LNCAP (cell line): ENCODE results near the gene TSPAN1.

Experiments used
- CTCF ChIP-seq: fragments of 450-650 bp; IDR thresholded peaks from 2 replicates; pipeline ENCODE4 v1.5.1; 2017; ENCODE audit warnings: mild to moderate bottlenecking

TSPAN1 gene

GRCh38 chr1:46192171-46192570 is 17.3 kb downstream of the TSPAN1 start:
- TF ChIP-seq CTCF = no peak

GRCh38 chr1:46193285-46193684 is 18.4 kb downstream of the TSPAN1 start:
- TF ChIP-seq CTCF = no peak

DNA sequence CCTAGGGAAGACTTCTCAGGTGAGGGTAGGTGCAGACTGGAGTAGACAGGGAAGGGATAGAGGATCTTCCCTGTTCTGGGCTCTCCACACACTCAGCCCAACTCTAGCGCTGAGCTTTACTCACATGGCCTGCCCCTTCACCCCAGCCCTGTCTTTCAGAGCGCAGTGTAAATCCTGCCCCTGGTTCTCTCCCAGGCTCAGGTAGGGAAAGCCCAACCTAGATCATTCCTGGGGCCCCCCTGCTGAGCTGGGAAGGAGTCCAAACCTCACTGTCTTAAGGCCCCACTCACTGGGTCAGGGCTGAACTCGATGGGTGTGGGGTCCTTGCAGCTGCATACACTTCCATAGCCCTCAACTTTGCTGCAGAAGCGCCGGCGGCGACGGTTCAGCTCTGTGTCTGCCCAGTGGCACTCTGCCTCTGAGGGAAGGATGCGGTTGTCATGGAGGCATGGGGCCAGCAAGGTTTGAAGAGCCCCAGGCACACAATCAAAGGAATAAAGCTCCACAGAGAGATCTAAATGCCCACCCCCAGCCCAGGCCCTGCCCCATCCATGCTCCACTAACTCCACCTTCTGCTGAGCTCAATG is 19.2 kb downstream of the TSPAN1 start:
- TF ChIP-seq CTCF = no peak

GRCh38 chr1:46194641-46195193 is 19.8 kb downstream of the TSPAN1 start:
- no peak for TF ChIP-seq CTCF

- TF ChIP-seq CTCF = no peak
Measured at GRCh38 chr1:46196609-46197008, 21.7 kb downstream of the TSPAN1 start.

DNA sequence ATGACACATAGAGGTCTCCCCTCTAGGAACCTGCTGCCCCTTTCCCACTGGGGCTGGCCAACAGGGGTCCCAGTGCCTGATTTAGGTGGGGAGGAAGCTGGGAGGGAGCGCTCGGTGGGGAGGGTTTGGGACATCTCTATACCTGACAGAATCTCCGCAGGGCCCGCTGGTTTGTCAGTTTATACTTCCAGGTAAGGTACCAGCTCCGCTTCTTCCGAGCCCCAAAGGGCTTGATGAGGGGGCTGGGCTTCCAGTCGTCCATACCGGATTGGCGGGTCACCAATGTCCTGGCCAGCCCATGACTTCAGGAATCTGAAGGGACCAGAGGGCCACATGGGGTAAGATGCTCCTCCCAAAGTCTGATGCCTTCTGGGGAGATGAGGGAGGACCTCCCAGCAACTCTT is 22.7 kb downstream of the TSPAN1 start:
- no peak for TF ChIP-seq CTCF

- peak; percentile 44; the same call in 1 of the 2 replicates for TF ChIP-seq CTCF
Measured at GRCh38 chr1:46197964-46198811, 23.3 kb downstream of the TSPAN1 start, which contains the start of gene POMGNT1. TSS of gene POMGNT1 (minus strand) at chr1:46198434. CDS start at chr1:46197821, 613 bp downstream.
